ENCODE results near the gene TARS2. TPM values are rescaled to one million over a fixed set of nuclear protein-coding genes. Genes with fewer than 3 reads are reported as not detected.

TARS2 gene
- total and polyA plus RNA-seq, 10 of the 15 experiments (the other 5 are each of a cell fraction or from before 2014, with no cell fraction given), result 11.0 to 51.8 (median 45.2) TPM

DNA sequence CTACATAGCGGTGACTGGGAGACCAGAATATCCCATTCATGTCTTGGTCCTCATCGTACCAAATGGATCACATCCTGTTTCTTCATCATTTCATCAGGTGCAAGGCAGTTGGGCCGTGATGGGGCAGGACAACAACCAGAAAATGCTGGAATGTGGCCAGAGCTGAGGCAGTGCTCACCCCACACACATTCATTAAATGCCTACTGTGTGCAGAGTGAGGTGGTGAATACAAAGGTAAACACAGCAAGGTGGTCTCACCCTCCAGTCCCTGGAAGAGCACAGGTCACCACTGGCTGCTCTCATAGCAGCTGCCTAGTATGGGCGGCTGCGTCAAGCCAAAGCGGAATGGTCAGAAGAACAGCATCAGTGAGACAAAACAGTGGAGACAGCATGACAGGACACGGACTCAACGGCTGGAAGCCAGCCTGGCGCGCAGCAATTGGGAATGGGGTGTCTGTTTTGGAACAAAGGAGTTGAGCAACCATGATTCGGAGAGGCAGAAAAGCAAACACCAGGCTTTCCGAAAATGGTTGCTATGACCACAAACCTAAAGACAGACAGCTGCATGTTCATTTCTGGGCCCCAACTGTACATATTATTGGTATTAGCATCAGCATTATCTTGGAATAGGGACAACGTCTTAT lies 56.4 kb downstream of the TARS2 start:
- Histone ChIP-seq H3K27ac (ENCODE audit: control insufficient read depth, insufficient read depth) (no peak overlapping the region), H3K79me2 (ENCODE audit: control insufficient read depth, insufficient read depth, low read length) (no peaks in the 10 kb centered on the region), H3K9me3 (replicated peaks; ENCODE audit: control insufficient read depth, insufficient read depth, low read length) (no peaks in the 10 kb centered on the region), H4K20me1 (ENCODE audit: control insufficient read depth, insufficient read depth) (no peaks in the 10 kb centered on the region), H3K36me3 (ENCODE audit: control insufficient read depth in 2 of 2, insufficient read depth in 2 of 2, low read length in 1 of 2) (no peaks in the 10 kb centered on the region), H3K27me3 (replicated peaks in 1 of 2; ENCODE audit: control insufficient read depth in 2 of 2, insufficient read depth in 2 of 2, low read length in 1 of 2) (no peaks in the 10 kb centered on the region), H3K9ac (ENCODE audit: control insufficient read depth, insufficient read depth, low read length) (no peak overlapping the region), H3K4me1 (ENCODE audit: control insufficient read depth, insufficient read depth, low read length) (peaks cover 1% of the 10 kb centered on the region; the same call in 1 of the 2 replicates), H2AFZ (ENCODE audit: control insufficient read depth, low read depth, low read length) (no peak overlapping the region), H3K4me3 (no peak overlapping the region), H3K4me2 (ENCODE audit: control insufficient read depth, insufficient read depth) (no peak overlapping the region)
- ChIA-PET CTCF (interaction anchor here (4.9 kb wide), 1 partner anchor 11 kb away, joined by 20 read pairs; no protein-coding TSS in a partner anchor), RAD21 (ENCODE audit: unreplicated experiment) (interaction anchor here (0.6 to 1.1 kb wide), 2 partner anchors 17 to 42 kb away, joined by 3 to 4 read pairs; no protein-coding TSS in a partner anchor), POLR2A (no interaction called here), SMC1A (ENCODE audit: uncharacterized antibody, unreplicated experiment) (interaction anchor here (0.7 to 1.0 kb wide), 2 partner anchors 17 to 293 kb away, joined by 3 read pairs; no protein-coding TSS in a partner anchor)
- intact Hi-C loops (cut with micrococcal nuclease; ENCODE audit: unreplicated experiment), result no loop called here
- DNase-seq (ENCODE audit: low read depth, low spot score), result no peak
- in situ Hi-C loops (cut with MboI), result no loop called here
- WGBS (ENCODE audit: insufficient coverage, insufficient replicate concordance, low lambda C conversion rate, missing lambda C conversion rate), result 76% methylated on average over 13 of the region's 13 CpGs
- no peak for ATAC-seq
- FAIRE-seq, result no peak
- no TSS peak for BruUV-seq (replicated peaks)
- TF ChIP-seq MEF2B (IDR thresholded peaks at IDR 0.05; ENCODE audit: partially characterized antibody, poor library complexity, severe bottlenecking), result no peak
- no peak for TF ChIP-seq CBX3 (IDR thresholded peaks at IDR 0.05; ENCODE audit: borderline replicate concordance, low read depth)
- TF ChIP-seq ZNF217 (IDR thresholded peaks at IDR 0.05), result no peak
- TF ChIP-seq ZNF384 (IDR thresholded peaks at IDR 0.05; ENCODE audit: borderline replicate concordance, low read depth, low read length), result no peak
- no peak for TF ChIP-seq SMAD5 (IDR thresholded peaks at IDR 0.05; ENCODE audit: low read depth)
- TF ChIP-seq BMI1 (IDR thresholded peaks at IDR 0.05; ENCODE audit: borderline replicate concordance), result no peak
- no peak for TF ChIP-seq ZNF207 (IDR thresholded peaks at IDR 0.05; ENCODE audit: borderline replicate concordance)
- TF ChIP-seq YBX1 (IDR thresholded peaks at IDR 0.05), result no peak
- no peak for TF ChIP-seq NRF1 (conservative IDR thresholded peaks at IDR 0.05; ENCODE audit: low read depth, low read length)
- no peak for TF ChIP-seq HDAC2 (IDR thresholded peaks at IDR 0.05)
- TF ChIP-seq IKZF1 (conservative IDR thresholded peaks at IDR 0.05), result no peak
- TF ChIP-seq STAT3 (IDR thresholded peaks at IDR 0.05; ENCODE audit: low read depth, low read length), result no peak
- TF ChIP-seq, protein P1, sequence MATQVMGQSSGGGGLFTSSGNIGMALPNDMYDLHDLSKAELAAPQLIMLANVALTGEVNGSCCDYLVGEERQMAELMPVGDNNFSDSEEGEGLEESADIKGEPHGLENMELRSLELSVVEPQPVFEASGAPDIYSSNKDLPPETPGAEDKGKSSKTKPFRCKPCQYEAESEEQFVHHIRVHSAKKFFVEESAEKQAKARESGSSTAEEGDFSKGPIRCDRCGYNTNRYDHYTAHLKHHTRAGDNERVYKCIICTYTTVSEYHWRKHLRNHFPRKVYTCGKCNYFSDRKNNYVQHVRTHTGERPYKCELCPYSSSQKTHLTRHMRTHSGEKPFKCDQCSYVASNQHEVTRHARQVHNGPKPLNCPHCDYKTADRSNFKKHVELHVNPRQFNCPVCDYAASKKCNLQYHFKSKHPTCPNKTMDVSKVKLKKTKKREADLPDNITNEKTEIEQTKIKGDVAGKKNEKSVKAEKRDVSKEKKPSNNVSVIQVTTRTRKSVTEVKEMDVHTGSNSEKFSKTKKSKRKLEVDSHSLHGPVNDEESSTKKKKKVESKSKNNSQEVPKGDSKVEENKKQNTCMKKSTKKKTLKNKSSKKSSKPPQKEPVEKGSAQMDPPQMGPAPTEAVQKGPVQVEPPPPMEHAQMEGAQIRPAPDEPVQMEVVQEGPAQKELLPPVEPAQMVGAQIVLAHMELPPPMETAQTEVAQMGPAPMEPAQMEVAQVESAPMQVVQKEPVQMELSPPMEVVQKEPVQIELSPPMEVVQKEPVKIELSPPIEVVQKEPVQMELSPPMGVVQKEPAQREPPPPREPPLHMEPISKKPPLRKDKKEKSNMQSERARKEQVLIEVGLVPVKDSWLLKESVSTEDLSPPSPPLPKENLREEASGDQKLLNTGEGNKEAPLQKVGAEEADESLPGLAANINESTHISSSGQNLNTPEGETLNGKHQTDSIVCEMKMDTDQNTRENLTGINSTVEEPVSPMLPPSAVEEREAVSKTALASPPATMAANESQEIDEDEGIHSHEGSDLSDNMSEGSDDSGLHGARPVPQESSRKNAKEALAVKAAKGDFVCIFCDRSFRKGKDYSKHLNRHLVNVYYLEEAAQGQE (IDR thresholded peaks at IDR 0.05; ENCODE audit: low read depth, low read length), result no peak
- TF ChIP-seq, protein P2, sequence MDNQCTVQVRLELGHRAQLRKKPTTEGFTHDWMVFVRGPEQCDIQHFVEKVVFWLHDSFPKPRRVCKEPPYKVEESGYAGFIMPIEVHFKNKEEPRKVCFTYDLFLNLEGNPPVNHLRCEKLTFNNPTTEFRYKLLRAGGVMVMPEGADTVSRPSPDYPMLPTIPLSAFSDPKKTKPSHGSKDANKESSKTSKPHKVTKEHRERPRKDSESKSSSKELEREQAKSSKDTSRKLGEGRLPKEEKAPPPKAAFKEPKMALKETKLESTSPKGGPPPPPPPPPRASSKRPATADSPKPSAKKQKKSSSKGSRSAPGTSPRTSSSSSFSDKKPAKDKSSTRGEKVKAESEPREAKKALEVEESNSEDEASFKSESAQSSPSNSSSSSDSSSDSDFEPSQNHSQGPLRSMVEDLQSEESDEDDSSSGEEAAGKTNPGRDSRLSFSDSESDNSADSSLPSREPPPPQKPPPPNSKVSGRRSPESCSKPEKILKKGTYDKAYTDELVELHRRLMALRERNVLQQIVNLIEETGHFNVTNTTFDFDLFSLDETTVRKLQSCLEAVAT (IDR thresholded peaks at IDR 0.05), result no peak
- TF ChIP-seq BACH1 (IDR thresholded peaks at IDR 0.05; ENCODE audit: borderline replicate concordance), result no peak
- no peak for TF ChIP-seq HDAC6 (IDR thresholded peaks at IDR 0.05; ENCODE audit: unreplicated experiment)
- TF ChIP-seq, protein P3, sequence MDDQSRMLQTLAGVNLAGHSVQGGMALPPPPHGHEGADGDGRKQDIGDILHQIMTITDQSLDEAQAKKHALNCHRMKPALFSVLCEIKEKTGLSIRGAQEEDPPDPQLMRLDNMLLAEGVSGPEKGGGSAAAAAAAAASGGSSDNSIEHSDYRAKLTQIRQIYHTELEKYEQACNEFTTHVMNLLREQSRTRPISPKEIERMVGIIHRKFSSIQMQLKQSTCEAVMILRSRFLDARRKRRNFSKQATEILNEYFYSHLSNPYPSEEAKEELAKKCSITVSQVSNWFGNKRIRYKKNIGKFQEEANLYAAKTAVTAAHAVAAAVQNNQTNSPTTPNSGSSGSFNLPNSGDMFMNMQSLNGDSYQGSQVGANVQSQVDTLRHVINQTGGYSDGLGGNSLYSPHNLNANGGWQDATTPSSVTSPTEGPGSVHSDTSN (IDR thresholded peaks at IDR 0.05; ENCODE audit: insufficient replicate concordance, low read depth, low read length), result no peak
- no peak for TF ChIP-seq FOS (IDR thresholded peaks at IDR 0.05; ENCODE audit: borderline replicate concordance, extremely low read depth, insufficient read length)

Data from GM12878 (cell line).